Ramos (cell line): Measurements from ENCODE around the gene ZNF541.

ENCODE experiments used
- in situ Hi-C: fragments of 300-500 bp; cut with MboI; formaldehyde crosslinking; loops from one replicate; pipeline ENCODE4 v1.14.3; 2022; ENCODE audit warnings: low sequenced_read_pairs; ENCODE audit not compliant: unreplicated experiment

Gene ZNF541, protein sequence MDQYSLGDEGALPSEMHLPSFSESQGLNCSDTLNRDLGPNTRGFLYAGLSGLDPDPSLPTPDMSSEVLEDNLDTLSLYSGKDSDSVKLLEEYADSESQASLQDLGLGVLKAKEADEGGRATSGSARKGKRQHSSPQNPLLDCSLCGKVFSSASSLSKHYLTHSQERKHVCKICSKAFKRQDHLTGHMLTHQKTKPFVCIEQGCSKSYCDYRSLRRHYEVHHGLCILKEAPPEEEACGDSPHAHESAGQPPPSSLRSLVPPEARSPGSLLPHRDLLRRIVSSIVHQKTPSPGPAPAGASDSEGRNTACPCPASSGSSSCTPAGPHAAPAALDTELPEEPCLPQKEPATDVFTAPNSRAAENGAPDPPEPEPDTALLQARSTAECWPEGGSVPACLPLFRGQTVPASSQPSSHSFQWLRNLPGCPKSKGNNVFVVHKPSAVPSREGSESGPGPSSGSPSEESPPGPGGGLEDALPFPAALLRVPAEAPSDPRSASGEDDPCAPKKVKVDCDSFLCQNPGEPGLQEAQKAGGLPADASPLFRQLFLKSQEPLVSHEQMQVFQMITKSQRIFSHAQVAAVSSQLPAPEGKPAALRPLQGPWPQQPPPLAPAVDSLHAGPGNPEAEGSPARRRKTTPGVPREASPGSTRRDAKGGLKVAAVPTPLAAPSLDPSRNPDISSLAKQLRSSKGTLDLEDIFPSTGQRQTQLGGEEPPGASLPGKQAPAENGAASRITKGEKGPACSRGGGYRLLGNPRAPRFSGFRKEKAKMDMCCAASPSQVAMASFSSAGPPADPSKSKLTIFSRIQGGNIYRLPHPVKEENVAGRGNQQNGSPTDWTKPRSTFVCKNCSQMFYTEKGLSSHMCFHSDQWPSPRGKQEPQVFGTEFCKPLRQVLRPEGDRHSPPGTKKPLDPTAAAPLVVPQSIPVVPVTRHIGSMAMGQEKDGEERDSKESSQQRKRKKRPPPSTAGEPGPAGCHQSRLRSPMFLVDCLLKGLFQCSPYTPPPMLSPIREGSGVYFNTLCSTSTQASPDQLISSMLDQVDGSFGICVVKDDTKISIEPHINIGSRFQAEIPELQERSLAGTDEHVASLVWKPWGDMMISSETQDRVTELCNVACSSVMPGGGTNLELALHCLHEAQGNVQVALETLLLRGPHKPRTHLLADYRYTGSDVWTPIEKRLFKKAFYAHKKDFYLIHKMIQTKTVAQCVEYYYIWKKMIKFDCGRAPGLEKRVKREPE (N-terminal part only)

DNA sequence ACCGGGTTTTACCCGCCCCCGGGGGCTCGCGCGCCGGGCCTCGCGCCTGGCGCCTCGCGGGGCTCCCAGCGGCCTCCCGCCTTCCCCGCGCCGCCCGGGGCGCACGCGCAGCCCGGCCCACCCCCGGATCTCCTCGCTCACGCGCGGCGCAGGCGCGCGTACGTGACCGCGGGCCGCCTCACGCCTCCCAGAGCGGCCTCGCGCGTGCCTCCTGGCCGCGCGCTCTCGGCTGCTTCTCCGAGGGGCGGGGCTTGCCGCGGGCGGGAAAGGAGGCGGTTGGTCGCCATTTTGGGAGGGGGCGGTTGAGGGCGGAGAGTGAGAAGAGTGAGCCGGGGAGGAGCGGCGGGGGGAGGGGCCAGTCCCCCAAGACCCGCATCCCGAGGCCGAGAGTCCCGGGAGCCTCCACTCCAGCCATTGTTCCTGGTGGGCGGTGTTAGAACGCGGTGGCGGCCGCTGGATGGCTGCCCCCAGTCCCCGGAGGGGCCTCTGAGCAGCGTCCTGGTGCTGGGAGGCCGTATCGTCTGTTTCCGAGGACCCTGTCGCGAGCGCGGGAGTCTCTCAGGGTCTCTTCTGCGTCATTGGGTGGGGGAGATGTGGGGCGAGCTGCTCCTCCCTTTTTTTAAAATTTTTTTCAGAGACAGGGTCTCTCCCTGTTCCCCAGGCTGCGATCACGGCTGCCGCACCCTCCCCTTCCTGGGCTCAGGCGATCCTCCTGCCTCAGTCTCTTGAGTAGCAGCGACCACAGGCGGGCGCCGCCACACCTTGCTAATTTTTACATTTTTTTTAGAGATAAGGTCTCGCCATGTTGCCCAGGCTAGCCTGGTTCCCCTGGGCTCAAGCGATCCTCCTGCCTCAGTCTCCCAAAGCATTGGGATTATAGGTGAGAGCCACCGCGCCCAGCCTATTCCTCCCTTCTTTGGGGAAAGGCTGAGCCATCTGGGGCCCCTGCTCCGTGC is at the start of gene ZNF541:
Gene ZNF541 (minus strand): TSS at position 78 of the 956 bp plus-strand sequence. CDS start 17,292 bp downstream, outside the sequence.
- in situ Hi-C loops, result no loop called here

DNA sequence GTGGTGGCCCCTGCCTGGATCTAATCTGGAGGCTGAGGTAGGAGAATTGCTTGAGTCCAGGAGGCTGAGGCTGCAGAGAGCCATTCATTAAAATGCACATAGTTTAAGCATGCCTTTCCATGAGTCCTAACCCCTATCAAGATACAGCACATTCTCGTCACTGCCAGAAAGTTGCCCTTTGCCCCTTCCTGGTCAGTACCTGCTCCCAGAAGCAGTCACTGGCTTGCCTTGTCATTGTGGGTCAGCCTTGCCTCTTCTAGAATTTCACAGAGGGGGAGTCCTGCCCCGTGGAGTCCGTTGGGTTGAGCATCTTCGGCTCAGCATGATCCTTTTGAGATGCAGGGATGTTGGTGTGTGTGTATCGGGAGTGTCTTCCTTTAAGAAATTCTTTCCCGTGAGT is 46.8 kb upstream of the ZNF541 start:
- in situ Hi-C loops, result no loop called here

DNA sequence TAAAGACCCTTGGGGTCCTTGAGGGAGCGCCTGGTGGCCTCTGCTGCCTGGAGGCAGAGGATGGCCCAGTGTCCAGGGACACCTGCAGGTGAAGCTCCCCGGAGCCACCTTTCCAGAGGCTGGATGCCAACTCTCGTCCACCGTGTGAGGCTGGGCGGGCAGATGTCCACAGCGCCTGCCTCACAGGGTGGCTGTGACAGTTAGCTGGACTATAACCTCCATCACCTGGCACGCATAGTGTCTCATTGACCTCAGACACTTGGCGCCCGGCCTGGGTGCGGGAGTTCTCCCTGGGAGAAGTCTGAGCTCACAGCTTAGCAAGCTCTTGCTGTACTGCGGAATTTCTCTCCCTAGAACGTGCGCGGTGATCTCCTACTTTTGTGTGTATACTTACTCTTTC is 45.8 kb upstream of the ZNF541 start:
- in situ Hi-C loops, result no loop called here

DNA sequence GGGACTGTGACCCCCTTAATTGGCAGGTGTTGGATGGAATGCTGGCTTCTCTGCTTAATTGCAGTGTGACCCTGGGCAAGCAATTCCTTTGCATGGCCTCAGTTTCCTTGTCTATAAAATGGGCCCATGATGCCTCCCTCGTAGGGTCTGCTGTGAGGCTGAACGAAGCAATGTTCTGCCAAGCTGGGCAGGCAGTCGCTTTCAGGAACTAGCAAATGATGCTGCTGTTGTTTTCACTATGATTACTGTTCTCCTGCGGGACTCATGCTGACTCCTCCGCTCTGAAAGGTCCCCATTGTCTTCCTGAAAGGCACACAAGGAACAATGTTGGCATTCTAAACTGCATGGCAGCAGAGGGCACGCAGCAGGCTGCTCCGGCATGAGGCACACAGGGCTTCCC is 42.8 kb upstream of the ZNF541 start:
- in situ Hi-C loops, result no loop called here

DNA sequence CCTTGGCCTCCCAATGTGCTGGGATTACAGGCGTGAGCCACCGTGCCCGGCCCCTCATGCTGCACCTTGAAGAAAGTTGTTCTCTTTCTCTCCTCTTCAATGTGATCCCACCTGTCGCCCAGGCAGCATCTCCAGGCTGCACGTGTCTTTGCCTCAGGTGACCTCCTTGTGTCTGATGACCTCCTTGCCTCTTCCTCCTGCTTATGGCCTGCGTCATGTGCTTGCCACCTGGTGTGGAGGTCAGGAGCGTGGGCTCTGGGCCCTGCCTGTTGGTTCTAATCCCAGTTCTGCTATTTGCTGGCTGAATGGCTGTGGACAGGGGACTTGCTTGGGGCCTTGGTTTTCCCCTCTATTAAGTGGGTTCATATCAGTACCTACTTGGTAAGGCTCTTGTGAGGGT is 42.3 kb upstream of the ZNF541 start:
- in situ Hi-C loops, result no loop called here

DNA sequence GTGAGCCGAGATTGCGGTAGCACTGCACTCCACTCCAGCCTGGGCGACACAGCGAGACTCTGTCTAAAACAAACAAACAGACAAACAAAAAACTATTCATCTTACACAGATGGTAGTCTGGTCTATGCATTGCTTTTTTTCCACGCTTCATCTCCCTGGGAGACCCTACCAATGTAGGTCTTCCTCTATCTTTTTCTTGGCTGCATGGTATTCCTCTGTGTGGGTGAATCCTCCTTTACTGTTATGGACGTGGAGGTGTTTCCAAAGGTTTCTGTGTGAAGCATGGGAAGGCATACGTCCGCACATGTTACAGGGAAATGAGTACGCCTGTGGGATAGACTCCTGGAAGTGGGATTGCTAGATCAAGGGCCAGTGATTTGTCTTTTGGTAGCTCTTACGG is 41.6 kb upstream of the ZNF541 start:
- in situ Hi-C loops, result no loop called here

DNA sequence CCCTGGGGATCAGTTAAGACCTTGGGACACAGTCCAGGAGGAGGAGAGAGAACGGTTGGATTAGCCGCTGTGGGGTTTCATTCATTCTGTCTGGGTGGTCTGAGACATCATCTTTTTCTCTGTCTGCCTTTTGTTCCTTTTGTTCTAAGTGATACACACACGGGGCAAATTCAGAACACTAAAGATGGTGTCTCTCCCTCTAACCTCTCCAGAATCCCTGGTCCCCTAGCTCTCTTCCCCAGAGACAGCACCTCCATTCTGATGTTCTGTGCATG is 41.0 kb upstream of the ZNF541 start:
- in situ Hi-C loops, result no loop called here

DNA sequence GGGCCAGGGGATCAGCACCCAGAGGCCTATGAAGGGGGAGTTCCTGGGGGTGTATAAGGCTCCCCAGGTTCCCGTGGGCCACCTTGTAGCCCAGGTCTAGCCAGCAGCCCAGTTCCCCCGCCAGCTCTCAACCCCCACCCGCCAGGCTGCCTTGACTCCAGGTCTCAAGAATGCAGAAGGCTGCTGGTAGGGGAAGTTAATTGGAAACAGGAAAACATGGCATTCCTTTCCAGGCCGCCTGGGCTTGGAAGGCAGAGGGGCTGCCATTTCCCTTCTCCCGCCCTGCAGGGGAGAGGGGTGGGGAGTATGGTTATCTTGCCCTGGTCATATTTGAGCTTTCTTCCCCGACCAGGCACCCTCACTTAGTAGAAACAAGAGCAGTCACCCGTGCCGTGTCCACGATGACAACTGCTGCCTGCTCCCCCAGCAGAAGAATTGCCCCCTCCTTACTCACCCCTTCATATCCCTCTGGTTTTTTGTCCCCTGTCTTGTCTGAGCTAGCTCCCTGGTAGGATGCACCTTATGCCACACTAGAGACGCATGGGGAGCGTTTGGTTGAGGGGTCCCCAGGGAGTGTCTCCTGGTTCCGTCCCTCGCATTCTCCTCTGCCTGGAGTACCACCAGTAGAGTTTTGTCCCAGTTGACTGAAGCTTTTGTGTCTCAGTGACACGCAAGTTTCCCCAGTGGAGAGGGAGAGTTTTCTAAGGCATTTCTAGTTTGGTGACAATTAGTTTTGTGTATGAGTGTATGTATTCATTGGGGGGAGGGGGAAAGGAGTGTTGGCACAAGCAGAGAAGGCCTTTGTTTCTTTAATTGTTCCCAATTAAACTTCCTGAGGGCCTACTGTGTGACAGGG is 40.4 kb upstream of the ZNF541 start:
- in situ Hi-C loops, result no loop called here

DNA sequence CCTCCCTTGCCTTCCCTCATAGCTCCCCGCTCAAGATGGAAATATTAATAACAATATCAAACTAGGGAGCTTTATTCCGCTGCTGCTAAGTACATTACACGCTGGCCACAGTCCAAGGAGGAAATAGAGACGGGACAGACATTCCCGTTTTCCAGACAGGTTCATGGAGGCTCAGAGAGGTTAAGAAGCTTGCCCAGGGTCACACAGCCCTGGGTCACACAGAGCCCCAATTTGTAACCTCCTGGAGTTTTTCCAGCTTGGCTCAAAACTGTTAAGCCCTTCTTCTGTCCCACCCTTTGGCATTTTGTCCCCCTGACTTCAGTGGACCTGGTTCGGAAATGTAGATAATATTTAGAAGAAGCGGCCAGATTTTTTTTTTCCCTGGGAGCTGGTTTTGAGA is 38.0 kb upstream of the ZNF541 start:
- in situ Hi-C loops, result no loop called here

DNA sequence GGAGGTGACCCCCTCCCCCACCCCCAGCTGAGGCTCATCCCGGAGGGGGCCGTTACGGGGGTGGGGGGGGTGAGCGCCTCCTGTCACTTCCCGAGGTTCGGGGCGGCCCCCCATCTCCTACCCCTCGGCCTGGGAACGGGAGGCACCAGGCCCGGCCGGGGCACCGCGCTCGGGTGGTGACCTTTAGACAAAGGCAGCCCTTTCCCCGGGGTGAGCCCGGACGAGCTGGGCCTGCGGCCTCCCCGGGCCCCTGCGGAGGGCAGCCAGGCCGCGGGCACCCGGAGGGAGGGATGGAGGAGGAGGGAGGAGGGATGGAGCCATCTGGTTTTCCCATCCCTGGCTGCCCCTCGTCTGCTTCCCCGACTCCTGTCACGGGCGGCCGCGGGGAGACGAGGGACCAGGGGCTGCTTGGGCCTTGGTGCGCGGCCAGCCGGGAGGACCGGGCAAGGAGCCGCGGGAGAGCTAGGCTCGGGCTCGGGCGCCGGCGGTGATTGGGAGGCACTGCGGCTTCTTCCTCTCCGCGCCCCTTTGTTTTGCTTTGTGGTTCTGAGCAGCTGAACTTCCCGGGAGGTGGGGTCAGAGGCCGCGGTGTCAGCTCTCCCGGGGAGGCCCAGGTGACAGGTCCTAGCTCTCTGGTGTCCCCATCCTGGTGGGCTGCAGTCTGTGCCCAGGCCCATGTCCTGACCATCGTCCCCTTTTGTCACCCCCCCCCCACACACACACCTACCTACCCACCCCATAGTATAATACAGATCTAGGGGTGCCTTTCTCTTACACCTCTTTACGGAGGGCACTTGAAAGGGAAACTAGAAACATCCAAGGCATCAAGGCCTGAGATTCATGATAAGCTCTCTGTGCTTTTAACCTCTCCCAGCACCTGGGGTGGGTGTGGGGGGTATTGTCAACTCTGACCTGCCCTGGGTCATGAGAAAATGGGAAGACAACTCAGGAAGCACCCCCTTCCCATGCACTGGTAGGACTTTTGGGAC is 37.3 kb upstream of the ZNF541 start:
- in situ Hi-C loops, result no loop called here

DNA sequence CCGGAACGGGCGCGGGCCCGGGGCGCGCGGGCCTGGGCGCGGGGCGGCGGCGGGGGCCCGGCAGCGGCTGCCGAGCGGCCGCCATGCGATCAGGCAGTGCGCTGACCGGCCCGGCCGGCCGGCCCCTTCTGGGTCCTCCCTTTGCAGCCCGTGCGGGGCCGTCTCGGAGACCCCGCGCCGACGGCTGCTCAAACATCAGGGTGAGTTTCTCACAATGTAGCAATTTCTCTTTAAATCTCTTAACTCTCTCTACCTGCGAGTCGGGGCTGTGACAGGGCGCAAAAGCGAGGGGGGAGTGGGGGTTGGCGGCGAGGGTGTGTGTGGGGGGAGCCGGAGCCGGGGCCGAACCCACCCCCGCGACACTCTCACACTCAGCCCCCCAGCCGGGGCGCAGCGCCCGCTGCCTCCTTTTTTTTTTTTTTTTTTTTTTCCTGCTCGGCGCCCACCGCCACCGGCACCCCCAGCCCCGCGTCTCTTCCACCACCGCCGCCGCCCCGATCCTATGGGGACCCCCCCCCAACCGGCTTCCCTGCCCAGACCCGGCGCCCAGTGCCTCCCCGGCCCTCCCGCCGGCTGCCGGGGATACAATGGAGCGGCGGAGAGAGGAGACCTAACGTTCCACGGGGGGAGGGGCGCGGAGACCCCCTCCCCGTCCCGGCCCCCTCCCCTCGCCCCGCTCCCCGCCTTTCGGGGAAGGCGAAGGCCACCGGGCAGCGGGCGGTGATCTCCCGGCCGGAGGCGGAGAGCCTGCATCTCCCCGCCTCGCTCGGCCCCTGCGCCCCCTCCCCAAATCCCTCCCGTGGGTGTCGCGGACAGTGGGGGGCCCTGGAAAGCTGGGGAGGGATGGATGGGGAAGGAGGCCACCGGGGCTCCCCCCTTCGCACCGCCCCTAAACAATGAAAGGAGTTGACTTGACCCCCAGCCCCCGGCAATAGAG is 36.3 kb upstream of the ZNF541 start, which contains the start of gene BICRA:
Gene BICRA (plus strand): TSS at position 166 of the 937 bp plus-strand sequence. CDS start 64,441 bp downstream, outside the sequence.
- in situ Hi-C loops, result no loop called here

DNA sequence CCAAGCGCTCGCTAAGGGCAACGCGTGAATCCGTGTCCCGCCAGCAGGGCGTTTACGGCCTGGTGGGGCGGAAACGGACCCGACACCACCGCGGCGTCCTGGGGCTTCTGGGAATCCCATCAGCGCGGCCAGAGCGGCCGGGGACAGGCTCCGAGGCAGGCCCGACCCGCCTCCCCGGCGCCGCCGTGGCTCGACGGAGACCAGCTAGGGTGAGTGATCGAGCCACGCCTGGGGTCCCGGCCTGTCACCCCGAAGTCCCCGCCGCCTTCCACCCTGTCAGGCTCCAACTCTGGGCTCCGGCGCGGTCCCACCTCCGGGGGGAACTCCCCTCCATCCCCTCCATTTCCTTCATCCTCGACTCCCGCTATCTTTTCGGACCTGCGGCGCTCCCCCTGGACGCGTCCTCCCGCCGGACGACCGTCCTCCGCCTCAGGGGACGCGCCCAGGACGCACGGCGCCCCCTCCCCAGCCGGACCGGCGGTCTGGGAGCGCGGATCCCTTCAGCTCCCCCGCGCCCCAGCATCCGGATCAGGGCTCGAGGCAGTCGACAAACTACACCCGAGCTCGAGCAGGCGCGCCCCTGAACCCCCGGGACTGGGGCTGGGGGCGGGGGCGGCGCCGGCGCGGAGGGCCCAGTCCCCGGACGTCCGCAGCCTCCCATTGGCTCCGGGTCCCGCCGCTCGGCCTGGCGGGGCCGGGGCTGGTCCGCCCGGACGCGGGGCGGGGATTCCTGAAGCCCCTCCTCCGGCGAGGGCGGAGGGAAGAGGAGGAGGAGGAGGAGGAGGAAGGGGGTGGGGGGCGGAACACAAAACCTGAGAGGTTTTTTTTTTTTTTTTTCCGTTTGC is 35.3 kb upstream of the ZNF541 start:
- in situ Hi-C loops, result no loop called here

DNA sequence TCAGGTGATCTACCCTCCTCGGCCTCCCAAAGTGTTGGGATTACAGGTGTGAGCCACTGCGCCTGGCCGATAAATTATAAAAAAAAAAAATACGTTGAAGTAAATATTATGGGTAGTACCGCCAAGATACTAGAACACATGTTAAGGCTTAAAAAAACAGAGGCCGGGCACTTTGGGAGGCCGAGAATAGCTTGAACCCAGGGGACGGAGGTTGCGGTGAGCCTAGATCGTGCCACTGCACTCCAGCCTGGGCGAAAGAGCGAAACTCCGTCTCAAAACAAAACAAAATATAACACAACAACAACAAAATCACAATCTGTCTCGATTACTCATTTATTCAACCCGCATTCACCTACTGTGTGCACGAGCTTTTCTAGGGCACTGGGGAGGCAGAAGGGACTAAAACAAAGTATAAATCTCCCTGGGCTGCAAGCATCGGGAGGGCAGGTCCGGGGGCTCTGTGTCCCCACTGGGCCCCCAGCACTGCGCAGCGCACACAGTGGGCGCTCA is 34.7 kb upstream of the ZNF541 start:
- in situ Hi-C loops, result no loop called here

DNA sequence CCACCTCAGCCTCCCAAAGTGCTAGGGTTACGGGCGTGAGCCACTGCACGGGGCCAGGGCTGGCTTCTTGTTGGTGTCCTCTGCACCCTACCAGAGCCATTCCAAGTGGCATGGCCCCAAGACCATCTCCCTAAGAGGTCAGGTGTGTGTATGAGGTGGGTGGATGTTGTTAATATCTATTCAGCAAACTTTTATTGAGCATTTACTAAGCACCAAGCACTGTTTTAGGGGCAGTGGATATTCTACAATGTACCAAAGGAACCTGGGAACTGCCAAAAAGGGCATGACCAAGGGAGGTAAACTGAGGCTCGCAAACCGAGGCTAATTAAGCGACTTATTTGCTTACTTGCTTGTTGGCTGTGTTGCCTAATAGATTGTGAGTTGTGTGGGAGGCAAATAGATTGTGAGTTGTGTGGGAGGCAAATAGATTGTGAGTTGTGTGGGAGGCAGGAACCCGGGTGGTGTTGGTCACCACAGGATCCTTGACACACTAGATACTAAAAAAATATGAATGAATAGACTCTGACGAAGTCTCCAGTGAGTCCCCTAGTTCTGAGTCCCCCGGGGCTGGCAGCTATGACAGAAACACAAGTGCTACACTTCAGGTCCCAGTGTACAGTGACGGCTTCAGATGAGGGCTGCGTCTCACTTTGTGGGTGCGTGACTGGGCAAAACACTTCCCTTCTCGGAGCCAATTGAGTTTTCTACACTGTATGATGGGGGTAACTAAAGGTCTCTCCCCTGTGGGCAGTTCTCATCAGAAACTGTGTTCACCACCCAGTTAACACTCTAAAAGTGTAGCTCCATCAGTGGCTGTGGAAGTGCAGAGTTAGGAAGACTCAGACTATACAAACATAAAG is 31.0 kb upstream of the ZNF541 start:
- in situ Hi-C loops, result no loop called here
